Cardiac septum (tissue), 1 donor: ENCODE results near the gene SIK3. TPM values are rescaled to one million over a fixed set of nuclear protein-coding genes. Genes with fewer than 3 reads are reported as not detected.
"Not testable (repeated sequence)": the region's sequence is repeated elsewhere in the genome, so short reads cannot be mapped to it uniquely, and the experiment has no call there.

ENCODE experiments used
- DNase-seq: peaks from one replicate; pipeline ENCODE4 v3.0.0-alpha.2; 2020; ENCODE audit warnings: low spot score
- intact Hi-C: fragments of 100-400 bp; cut with DNase I; formaldehyde crosslinking; loops from one replicate; pipeline ENCODE4 v1.14.0; 2022
- total RNA-seq: library from RNA; stranded (reverse); fragmentation: NEBNext Ultra II Directional; extraction: Animal tissue kit (Norgen Biotek cat#: 25700); gene quantifications from one replicate; pipeline ENCODE4 v1.2.1, GENCODE V29; 2021
- donor health status: DM: no; HTN: no; CAD: no.

The SIK3 gene
- total RNA-seq, 1 donor from 2014 or later, result 47.4 TPM

- DNase-seq, result no peak
- intact Hi-C loops, result no loop called here
Observed at GRCh38 chr11:116838321-116839084, 259.7 kb downstream of the SIK3 start.

GRCh38 chr11:116837231-116838091 is 260.8 kb downstream of the SIK3 start, which contains the start of gene APOA1:
TSS of gene APOA1 (minus strand) at chr11:116837622. CDS start at chr11:116837387, 235 bp downstream.
- peak; percentile 53 for DNase-seq
- intact Hi-C loops, result loop anchor here (2.0 kb wide), 1 partner anchor 47 kb away; the partner anchor contains the start of gene APOA5

GRCh38 chr11:116836632-116836991 is 261.6 kb downstream of the SIK3 start:
- intact Hi-C loops, result loop anchor here (2.0 kb wide), 1 partner anchor 46 kb away; the partner anchor contains the start of gene APOA5
- no peak for DNase-seq

- DNase-seq, result peak; percentile 90
- intact Hi-C loops, result loop anchor here (2.0 kb wide), 1 partner anchor 45 kb away; the partner anchor contains the start of gene APOA5
Observed at GRCh38 chr11:116835791-116836631, 262.2 kb downstream of the SIK3 start.

- no peak for DNase-seq
- intact Hi-C loops, result no loop called here
Observed at GRCh38 chr11:116835042-116835772, 263.0 kb downstream of the SIK3 start.

- DNase-seq, intact Hi-C loops: not testable (repeated sequence)
Observed at GRCh38 chr11:116834535-116835041, 263.6 kb downstream of the SIK3 start.

- no peak for DNase-seq
- intact Hi-C loops, result no loop called here
Observed at GRCh38 chr11:116833816-116834534, 264.3 kb downstream of the SIK3 start.

GRCh38 chr11:116833491-116833815 is 264.8 kb downstream of the SIK3 start:
- intact Hi-C loops, result no loop called here
- DNase-seq, result no peak

GRCh38 chr11:116832350-116833290 is 265.6 kb downstream of the SIK3 start:
- intact Hi-C loops, result no loop called here
- no peak for DNase-seq

GRCh38 chr11:116831790-116832349 is 266.4 kb downstream of the SIK3 start:
- intact Hi-C loops, result no loop called here
- DNase-seq, result no peak

GRCh38 chr11:116830184-116830912 is 267.9 kb downstream of the SIK3 start:
- intact Hi-C loops, result no loop called here

GRCh38 chr11:116829525-116830183 is 268.6 kb downstream of the SIK3 start, which contains the start of gene APOC3:
TSS of gene APOC3 (plus strand) at chr11:116829907. CDS start at chr11:116830583, 676 bp downstream.
- DNase-seq, result no peak
- intact Hi-C loops, result no loop called here

More at GRCh38 chr11:116830184-116830912, 267.9 kb downstream of the SIK3 start:
- no peak for DNase-seq

- intact Hi-C loops, result no loop called here
- DNase-seq, result no peak
Observed at GRCh38 chr11:116828632-116829524, 269.4 kb downstream of the SIK3 start.

- DNase-seq, result no peak
- intact Hi-C loops, result no loop called here
Observed at GRCh38 chr11:116827461-116827860, 270.8 kb downstream of the SIK3 start.
